HG03469 (cell line): Measurements from ENCODE around the gene HIPK2.

Experiments used
- ATAC-seq: cut with Tn5 transposase; IDR thresholded peaks from one replicate; pipeline ENCODE4 v1.9.1; 2021; ENCODE audit warnings: mild to moderate bottlenecking, moderate library complexity, moderate number of reproducible peaks; ENCODE audit not compliant: unreplicated experiment

HIPK2 gene

DNA sequence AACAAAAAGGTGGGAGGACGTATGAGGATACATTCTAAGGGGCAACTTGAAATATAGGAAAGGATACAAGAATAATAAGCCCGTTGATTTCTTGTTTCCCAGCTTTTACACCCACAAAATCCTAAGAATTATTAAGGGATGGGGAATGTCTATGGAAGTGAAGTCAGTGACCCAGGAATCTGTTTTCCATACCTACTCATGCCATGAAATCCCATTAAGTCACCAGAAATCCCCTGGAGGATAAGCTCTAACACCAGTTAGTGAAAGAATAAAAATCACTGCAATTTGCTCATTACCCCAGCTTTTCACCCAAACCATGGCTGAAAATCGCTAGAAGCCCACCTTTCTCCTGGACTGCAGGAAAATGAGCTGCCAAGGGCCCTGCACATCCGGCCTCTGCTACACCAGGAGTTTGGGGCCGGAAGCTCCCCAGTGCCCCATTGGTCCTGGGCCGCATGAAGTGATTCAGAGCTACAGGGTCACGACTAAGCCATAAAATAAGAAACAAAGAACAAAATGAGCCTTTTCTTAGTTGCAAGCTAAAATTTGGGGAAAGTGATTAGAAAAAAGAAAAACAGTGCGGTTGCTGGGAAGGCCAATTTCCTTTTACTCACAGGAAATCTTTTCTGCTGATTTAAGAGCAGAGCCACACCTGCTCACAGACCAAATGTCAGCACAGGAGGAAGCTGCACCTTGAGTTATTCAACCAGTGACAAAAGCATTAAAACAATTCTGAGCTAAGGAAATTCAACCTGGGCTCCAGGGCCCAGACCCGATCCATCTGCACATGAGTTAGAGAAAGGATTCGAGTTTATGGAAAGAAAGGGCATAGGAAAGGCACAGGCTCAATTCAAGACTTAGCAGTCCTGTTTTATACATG, 40.3 kb downstream of the HIPK2 start:
- no peak for ATAC-seq

- ATAC-seq = no peak
Measured at GRCh38 chr7:139735912-139736595, 41.7 kb downstream of the HIPK2 start.

DNA sequence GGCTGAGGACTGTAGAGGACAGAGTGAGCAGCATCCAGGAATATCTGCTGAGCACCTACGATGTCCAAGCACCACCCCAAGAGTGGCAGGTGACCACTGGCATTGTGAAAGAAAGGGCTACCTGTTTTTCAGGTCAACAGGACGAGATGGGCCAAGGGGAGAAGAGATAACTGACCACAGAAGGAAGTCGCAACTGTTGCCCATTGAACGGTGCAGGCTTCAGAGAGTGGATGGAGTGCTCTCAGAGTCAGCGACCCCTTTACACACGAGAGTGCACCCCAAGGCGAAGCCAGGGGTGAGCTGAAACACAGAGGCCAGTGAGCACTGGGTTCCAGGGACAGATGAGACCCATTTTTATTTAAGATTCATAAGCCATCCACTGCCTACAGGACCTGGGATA, 42.3 kb downstream of the HIPK2 start:
- no peak for ATAC-seq

DNA sequence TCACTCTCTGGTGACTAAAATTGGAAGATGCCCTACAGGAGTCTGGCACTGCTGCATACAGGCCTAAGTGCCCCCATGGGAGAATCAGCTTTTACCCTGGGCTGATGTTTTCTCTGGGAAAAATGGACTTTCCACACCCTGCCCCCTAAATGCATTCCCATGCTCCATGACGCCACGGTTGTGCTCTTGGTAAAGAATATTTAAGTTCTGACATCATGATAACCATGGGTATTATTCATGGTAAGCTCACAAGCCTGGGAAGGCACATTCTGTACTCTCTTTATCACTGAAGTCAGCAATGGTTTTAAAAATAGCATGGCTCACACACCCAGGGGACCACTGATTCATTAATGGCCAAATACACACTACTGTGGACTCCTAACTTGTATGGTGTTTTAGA, 43.4 kb downstream of the HIPK2 start:
- no peak for ATAC-seq

GRCh38 chr7:139733751-139734150, 44.0 kb downstream of the HIPK2 start:
- ATAC-seq = no peak

GRCh38 chr7:139732471-139733167, 45.2 kb downstream of the HIPK2 start:
- ATAC-seq = no peak

DNA sequence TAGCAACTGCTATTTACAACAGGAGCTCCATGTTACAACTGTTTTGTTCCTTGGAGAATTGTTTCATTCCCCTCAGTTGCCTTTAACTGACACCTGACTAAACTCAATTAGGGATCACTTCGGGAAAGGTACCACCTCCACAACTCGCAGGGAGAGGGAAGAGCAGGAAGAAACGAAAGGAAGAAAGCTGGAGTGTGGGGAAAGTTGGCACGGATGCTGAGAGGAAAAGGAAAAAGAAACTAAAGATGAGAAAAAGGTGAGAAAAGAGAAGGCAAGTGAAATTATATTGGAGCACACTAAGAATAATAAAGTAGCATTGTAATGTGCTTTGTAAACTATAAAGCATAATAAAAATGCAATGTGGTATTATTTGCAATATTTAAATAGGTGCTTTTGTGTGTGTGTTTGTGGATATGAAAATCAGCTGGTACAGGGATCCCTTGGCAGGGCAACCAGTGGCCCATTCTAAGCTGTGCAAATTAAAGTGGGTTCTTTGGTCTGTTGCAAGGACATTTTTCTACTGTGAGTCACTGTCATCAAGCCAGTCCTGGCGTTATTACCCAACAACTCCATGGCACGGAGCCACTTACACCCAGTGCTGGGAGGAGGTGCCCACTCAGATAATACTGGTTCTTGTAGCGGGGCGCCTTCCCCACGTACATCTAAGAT, 45.9 kb downstream of the HIPK2 start:
- no peak for ATAC-seq

DNA sequence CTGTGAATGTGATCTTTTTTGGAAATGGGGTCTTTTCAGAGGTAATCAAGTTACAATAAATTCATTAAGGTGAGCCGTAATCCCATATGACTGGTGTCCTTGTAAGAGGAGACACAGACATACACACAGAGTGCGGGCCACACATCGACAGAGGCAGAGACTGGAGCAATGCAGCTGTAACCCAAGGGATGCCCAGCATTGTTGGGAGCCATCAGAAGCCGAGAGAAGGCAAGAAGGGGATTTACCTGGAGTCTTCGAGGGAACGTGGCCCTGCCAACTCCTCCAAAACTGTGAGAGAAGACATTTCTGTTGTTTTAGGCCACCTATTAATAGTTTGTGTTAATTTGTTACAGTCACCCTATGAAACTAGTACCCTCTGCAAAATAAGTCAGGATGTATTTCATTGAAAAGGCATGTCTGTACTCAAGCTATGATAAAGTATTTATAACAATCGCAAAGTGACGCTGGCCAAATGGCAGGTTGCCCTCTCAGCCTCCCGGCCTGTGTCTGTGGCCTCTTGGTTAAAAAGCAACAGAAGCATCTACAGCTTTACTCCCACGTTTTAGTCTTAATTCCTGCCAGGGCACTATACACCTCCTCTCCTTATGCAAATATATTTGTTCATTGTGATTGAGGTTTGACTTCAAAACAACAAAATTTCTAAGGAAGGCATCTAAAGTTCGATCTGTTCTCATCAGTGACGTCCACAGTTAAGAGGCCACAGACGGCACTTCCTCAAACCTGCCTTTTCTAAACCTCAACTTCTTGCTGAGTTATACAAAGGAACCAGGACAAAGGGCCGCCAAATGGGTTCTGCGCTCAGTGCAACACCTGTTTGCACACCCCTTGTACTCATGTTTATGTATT, 46.8 kb downstream of the HIPK2 start:
- peak; percentile 81 for ATAC-seq

DNA sequence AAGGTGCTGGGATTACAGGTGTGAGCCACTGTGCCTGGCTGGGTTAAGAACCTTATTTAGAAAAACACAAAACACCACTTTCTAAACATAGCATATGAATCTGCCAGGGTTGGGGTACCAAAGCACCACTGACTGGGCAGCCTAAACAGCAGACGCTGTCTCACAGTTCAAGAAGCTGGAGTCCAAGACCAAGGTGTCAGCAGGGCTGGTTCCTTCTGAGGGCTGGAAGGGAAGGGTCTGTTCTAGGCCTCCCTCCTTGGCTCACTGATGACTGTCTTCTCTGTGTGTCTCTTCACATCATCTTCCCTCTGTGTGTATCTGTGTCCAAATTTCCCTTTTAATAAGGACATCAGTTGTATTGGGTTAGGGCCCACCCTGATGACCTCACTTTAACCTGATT, 49.6 kb downstream of the HIPK2 start:
- no peak for ATAC-seq

DNA sequence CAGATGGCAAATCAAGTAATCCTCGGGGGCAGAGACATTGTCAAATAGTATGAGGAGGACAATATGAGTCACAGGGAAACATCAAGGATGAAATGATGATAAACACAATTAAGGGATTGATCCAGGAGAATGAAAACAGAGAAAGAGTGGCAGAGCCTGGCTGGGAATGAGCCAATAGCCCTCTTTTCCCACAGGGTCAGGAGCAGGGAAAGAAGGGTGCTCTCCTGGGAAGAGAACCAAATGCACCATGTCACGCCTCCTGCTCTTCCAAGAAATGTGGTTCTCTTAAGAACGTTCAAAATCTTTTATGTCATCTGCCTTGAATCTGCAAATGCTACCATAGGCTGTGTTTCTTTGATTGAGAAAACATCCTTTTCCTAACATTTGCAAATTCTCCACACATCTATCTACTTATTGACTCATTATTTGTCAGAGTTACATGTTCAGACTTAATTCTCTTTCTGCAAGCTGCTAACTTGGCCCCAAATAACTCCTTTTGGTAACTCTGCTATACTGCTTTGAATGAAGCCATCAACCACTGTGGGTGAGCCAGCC, 50.6 kb downstream of the HIPK2 start:
- no peak for ATAC-seq

DNA sequence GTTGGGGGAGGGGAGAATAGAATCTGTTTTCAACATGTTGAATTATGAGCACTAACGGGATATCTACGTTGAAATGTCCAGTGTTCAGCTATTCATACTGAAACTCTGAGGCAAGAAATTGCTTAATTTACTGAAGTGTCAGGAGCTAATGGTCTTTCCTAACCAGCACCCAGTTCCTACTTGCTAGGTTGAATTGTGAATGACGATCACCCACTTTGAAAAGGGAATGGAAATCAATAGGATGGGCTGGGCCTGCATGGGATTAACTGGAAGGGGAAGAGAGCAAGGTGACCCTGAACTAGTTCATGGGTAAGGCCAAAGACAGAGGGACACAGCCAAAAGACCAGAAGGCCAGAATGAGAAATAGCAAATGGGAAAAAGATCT, 51.3 kb downstream of the HIPK2 start:
- ATAC-seq = no peak

DNA sequence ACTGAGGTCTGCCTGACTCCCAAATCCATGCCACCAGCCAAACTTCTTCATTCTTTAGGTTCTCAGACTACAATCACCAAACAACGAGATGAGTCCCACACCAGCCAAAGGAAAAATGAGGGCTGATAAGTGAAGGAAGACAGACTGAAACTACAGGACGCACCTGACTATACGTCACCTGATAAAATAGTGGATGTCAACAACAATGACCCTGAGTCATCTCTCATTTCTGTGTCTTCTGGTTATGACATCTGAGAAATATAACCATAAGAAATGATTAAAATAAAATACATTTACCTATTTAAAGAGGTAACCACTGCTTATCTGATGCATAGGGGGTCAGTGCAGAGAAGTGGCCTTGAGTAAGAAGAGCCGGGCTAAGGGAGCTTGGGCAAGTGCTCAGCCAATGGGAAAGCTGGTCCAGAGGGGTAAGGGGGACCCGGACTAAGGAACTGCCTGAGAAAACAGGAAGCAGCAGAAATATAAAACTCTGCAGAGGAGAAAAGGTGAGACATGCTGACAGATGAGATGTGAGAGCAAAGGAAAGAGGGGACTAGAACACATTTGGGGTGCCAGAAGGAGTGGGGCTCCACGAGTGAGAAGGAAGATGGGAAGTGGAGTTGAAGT, 51.8 kb downstream of the HIPK2 start:
- ATAC-seq = no peak

DNA sequence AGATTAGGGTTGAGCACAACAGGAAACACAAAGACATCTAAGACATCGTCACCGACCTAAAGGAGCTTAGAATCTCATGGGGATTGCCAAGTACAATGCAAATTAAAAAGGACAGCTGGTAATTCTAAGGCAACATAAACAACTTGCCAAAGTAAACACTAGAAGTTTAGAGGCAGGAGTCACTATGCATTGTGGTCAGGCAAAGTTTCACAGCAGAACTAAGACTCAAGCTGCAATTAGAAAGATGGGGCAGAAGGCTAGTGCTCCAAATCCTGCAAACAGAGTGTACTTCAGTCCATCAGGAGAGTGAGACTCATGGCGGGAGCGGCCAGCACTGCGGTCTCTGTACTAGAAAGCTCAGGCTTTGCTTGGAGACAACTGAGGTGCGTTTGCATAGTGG, 52.7 kb downstream of the HIPK2 start:
- peak; percentile 77 for ATAC-seq

DNA sequence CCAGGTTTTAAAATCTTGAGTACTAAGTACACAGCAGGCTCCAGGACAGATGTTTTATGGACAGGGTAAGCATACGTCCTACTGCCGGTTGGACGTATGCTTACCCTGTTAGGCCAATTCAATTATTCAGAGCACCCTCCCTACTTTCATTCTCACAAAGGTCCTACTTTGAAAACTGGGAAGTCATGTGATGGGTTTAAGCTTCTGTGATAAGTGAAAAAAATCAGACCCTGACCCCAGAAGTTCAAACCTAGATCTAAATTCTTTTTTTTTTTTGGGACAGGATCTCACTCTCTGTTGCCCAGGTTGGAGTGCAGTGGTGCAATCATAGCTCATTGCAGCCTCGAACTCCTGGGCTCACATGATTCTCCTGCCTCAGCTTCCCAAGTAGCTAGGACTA, 55.2 kb downstream of the HIPK2 start:
- ATAC-seq = no peak

- no peak for ATAC-seq
Measured at GRCh38 chr7:139721821-139722220, 56.0 kb downstream of the HIPK2 start.

DNA sequence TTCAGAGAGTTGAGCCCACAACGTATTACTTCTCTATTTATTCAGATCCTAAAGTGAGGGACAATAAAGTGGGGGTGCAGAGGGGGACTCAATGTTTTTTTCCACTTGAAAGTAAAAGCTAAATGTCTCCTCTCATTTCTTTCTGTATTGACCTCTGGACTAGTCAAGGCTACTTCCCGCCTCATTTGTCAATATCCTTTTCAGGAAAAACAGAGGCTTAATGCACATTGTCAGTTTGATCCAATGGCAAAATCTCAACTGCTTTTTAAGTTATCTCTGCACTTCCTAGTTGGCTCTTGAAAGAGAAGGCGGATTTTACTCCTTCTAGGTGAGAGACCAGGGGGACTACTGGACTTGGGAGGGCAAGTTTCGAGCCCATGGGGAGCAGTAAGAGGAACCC, 56.4 kb downstream of the HIPK2 start:
- ATAC-seq = no peak

DNA sequence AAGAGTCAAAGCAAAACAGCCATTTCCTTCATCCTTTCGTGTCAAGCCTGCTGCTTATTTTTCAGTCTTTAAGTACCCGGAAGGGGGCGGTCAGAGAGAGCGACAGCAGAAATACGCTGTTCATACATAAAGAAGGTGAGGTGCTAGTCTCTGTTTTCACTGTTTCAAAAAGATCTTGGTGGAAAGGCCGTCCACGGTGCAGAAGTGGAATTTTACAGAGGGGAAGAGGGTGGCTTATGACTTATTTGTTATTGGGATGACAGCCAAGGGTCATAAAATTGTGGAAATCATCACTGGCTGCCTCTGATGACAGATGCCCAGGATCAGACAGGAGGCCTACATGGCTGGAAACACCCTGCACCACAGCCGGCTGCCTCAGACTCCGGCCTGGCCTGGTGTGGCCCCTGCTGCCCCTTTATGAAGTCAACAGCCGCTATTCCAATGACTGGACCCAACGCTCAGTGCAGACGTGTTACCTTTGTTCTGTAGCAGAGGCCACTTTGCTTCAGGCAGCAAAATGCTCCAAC, 57.0 kb downstream of the HIPK2 start:
- no peak for ATAC-seq

DNA sequence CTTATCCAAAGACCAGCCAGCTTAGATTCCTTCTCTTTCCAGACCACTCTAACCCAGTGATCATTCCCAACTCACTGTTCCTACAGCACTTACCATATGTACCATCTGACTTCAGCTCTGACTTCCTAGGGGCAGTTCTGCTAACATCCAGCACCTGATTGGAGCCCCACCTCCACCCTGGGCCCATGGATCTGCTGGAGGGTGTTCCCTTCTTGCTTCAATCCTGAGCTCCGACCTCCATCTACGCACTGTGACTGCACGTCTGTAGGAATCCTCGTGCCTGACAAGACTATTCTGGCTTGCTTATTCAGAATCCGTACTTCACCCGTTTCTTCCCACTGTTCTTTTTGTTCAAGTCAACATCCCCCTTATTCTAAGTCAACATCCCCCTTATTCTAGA, 57.6 kb downstream of the HIPK2 start:
- ATAC-seq = no peak

GRCh38 chr7:139718859-139719258, 58.9 kb downstream of the HIPK2 start:
- ATAC-seq = no peak
